Epithelial cell of esophagus (primary cell): ENCODE measurements around the gene NQO1.

Source experiments
- DNase-seq: peaks from one replicate; pipeline ENCODE4 v3.0.0; 2010; ENCODE audit warnings: low read depth
- H3K4me3 ChIP-seq: 2 replicates; pipeline ENCODE4 v1.5.1; 2011; ENCODE audit warnings: mild to moderate bottlenecking, low read length, control low read depth
- TF ChIP-seq, protein P1 (sequence below): IDR thresholded peaks from 2 replicates; pipeline ENCODE4 v1.5.1; 2011; ENCODE audit warnings: low read depth, mild to moderate bottlenecking, low read length, control low read depth, inconsistent platforms; ENCODE audit not compliant: insufficient read depth; ENCODE audit errors: missing control alignments

The NQO1 gene

GRCh38 chr16:69754469-69755310 lies 28.3 kb upstream of the NQO1 start, which contains the start of gene NOB1:
Gene NOB1 (minus strand): TSS chr16:69754926. CDS start chr16:69754910, 16 bp downstream.
- peak within 1 kb of the TSS; percentile 97 for H3K4me3 ChIP-seq
- TF ChIP-seq, protein P1, sequence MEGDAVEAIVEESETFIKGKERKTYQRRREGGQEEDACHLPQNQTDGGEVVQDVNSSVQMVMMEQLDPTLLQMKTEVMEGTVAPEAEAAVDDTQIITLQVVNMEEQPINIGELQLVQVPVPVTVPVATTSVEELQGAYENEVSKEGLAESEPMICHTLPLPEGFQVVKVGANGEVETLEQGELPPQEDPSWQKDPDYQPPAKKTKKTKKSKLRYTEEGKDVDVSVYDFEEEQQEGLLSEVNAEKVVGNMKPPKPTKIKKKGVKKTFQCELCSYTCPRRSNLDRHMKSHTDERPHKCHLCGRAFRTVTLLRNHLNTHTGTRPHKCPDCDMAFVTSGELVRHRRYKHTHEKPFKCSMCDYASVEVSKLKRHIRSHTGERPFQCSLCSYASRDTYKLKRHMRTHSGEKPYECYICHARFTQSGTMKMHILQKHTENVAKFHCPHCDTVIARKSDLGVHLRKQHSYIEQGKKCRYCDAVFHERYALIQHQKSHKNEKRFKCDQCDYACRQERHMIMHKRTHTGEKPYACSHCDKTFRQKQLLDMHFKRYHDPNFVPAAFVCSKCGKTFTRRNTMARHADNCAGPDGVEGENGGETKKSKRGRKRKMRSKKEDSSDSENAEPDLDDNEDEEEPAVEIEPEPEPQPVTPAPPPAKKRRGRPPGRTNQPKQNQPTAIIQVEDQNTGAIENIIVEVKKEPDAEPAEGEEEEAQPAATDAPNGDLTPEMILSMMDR, result peak; percentile 97
- DNase-seq, result peak; percentile 98

GRCh38 chr16:69754143-69754468 lies 27.7 kb upstream of the NQO1 start:
- peak overlapping the region; percentile 97 for H3K4me3 ChIP-seq
- peak; percentile 4 for DNase-seq
- TF ChIP-seq, protein P1, result no peak

DNA sequence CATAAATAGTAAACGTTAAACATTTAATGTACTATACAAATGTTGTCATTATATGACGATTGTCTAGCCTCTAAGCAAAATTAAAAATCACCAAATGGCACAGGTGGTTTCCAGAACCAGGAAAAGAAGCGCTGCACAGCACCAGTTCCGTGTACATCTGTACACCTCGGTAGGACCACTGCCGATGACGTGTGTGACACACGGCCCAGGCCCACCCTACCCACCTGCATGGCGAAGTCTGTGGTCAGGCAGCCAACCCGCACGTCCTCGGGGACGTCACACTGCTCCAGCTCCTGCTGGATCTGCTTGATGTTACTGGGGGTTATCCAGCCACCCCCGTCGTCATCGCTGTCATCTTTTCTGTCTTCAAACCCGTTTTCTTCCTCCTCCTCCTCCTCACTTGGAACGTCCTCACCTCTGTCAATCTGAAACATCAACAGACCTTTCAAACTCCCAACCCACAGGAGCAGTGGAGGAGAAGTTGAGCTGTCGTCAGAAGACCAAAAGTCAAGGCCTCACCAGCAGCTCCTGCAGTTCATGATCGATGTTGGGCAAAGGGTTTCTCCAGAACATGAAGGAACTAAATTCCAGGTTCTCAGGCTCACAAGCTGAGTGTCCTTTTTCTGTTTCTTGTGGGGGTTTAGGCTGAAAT lies 22.5 kb upstream of the NQO1 start:
- DNase-seq, result no peak
- TF ChIP-seq, protein P1, result no peak
- H3K4me3 ChIP-seq, result no peak overlapping the region

DNA sequence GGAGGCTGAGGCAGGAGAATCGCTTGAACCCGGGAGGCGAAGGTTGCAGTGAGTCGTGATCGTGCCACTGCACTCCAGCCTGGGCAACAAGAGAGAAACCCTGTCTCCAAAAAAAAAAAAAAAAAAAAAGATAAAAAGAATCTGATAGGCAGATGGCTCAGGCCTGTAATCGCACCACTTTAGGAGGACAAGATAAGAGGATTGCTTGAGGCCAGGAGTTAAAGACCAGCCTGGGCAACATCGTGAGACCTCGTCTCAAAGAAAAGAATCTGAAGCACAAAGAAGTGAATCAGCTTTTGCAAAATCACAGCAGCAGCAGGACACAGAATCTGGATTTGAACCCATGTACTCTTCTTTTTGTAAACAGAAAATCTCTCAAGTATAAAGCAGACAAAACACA lies 20.8 kb upstream of the NQO1 start:
- TF ChIP-seq, protein P1, result no peak
- DNase-seq, result no peak
- no peak overlapping the region for H3K4me3 ChIP-seq

- TF ChIP-seq, protein P1, result no peak
- H3K4me3 ChIP-seq, result no peak overlapping the region
- no peak for DNase-seq
Measured at GRCh38 chr16:69745959-69746358, 19.6 kb upstream of the NQO1 start.

DNA sequence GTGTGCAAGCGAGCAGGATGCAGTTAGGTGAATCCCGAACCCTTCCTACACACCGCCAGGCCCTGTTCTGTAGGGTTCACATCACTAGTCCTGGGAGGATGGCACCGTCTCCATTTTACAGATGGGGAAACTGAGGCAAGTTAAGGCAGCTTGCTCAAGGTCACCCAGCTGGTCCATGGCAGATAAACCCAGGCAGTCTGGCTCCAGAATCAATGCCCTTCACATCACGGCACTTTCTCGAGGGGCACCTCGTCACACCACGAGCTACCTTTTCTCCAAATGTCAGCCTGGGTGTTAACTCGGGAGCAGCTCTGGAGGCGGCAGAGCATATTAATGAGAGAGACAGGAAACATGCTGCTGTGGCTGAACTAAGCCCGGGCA lies 18.9 kb upstream of the NQO1 start:
- DNase-seq, result no peak
- TF ChIP-seq, protein P1, result no peak
- no peak overlapping the region for H3K4me3 ChIP-seq
